GM12874 (cell line): ENCODE results near the gene FOSL1.

Experiments used
- TF ChIP-seq, protein P1 (sequence below): IDR thresholded peaks from 2 replicates; pipeline ENCODE4 v1.5.1; 2011; ENCODE audit warnings: low read depth, mild to moderate bottlenecking, control low read depth, low read length, moderate library complexity; ENCODE audit not compliant: insufficient read depth

Gene FOSL1

DNA sequence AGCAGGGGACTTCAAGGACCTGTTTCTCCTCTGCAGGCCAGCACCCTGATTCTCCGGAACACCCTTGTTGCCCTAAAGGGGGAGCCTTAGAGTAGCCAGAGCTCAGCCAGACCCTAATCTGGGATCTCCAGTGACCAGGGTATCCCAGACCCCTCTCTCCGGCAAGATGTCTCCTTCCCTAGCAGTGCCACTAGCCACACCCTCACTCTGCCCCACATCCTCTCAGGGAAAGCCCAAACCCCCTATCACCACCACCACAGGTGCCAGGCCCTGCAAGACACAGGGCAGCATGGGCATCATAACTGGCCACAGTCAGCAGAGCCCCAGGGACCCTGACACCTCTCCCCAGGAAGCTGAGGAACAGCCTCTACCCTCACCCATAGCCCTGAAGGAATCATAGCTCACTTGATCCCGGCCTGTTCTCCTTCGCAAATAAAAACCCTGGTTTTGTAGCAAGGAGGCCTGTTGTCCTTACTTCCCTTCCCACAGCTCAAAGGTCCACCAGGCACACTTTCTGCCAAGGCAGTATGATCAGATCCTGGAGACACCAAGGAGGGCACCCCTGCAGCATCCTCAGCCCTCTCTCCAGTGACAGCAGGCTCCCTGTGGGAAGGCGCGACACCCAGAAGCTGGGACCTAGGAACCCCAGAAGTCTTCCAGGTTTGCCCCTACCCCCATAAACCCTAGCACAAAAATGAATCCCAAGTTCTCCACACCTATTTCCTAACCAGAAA lies 46.8 kb downstream of the FOSL1 start:
- TF ChIP-seq, protein P1, sequence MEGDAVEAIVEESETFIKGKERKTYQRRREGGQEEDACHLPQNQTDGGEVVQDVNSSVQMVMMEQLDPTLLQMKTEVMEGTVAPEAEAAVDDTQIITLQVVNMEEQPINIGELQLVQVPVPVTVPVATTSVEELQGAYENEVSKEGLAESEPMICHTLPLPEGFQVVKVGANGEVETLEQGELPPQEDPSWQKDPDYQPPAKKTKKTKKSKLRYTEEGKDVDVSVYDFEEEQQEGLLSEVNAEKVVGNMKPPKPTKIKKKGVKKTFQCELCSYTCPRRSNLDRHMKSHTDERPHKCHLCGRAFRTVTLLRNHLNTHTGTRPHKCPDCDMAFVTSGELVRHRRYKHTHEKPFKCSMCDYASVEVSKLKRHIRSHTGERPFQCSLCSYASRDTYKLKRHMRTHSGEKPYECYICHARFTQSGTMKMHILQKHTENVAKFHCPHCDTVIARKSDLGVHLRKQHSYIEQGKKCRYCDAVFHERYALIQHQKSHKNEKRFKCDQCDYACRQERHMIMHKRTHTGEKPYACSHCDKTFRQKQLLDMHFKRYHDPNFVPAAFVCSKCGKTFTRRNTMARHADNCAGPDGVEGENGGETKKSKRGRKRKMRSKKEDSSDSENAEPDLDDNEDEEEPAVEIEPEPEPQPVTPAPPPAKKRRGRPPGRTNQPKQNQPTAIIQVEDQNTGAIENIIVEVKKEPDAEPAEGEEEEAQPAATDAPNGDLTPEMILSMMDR: 0 out of 2 replicates have a peak, but pooled peaks have one; percentile 16

DNA sequence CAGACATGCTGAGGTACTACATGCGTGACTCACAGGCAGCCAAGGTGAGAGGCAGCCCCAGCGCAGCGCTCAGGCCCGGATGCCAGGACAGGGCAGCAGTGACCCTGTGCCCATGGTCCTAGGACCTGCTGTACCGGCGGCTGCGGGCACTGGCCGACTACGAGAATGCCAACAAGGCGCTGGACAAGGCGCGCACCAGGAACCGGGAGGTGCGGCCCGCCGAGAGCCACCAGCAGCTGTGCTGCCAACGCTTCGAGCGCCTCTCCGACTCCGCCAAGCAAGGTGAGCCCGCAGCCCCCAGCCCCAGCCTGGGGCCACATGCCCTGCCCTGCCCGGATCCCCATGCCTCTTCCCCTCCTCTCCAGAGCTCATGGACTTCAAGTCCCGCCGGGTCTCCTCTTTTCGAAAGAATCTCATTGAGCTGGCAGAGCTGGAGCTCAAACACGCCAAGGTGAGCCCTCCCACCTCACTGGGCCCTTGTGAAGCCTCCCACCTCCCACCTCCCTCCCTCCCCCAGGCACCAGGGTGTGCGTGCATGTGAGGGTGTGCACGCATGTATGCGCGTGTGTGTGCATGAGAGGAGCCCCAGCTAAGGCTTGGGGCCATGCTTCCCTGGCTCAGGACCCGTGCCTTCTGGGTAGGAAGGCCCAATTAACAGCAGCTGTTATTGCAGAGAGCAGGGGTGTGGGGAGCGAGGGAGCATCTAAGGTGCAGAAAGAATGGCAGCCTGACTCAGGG lies 47.5 kb downstream of the FOSL1 start:
- TF ChIP-seq, protein P1: no peak

DNA sequence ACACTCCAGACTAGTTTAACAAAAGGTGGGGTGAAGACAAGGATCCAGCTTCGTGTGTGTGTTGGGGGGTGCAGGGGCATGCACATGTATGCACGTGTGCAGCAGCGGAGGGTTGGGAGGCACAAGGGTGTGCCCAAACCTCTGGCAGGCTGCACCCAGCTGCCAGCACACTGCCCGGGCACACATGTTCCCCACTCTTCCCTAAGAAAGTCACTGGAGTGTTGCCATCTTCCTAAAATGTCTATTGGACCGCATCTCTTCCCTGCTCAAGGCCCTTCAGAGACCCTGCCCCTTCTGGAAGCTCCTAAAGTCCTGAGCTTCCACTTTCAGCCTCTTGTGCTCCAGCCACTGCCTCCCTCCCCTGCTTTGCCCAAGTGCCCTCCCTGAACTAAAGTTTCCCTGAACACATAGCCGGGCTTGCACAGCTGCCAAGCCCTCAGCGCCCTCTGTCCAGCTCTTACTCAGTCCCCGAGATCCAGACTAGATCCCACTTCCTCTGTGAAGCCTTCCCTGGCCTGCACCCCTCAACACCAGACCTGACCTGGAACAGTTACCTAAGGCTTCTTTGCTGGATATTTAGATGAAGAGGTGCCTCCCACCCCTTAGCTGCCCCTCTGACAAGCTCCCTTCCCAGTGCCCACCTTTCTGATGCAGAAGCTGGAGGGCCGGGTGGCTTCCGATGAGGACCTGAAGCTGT lies 48.2 kb downstream of the FOSL1 start:
- TF ChIP-seq, protein P1: no peak

DNA sequence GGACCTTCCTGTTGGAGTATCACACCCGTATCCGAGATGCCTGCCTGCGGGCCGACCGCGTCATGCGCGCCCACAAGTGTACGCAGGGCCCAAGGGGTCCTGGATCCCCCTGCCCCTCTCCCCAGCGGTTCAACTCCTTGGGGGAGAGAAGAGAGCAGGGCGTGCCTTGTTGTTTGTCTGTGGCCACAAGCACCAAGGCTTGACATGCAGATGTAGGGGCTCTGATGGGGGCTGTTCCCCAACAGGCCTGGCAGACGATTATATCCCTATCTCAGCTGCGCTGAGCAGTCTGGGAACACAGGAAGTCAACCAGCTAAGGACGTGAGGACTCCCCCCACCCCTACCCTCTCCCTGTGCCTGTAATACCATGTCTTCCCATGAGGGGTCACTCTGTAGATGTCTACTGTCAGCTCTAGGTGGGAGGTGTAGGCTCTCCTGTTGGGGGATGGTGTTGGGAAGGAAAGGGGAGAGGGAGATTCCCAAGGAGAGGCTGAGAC lies 49.1 kb downstream of the FOSL1 start:
- TF ChIP-seq, protein P1: peak; percentile 62

DNA sequence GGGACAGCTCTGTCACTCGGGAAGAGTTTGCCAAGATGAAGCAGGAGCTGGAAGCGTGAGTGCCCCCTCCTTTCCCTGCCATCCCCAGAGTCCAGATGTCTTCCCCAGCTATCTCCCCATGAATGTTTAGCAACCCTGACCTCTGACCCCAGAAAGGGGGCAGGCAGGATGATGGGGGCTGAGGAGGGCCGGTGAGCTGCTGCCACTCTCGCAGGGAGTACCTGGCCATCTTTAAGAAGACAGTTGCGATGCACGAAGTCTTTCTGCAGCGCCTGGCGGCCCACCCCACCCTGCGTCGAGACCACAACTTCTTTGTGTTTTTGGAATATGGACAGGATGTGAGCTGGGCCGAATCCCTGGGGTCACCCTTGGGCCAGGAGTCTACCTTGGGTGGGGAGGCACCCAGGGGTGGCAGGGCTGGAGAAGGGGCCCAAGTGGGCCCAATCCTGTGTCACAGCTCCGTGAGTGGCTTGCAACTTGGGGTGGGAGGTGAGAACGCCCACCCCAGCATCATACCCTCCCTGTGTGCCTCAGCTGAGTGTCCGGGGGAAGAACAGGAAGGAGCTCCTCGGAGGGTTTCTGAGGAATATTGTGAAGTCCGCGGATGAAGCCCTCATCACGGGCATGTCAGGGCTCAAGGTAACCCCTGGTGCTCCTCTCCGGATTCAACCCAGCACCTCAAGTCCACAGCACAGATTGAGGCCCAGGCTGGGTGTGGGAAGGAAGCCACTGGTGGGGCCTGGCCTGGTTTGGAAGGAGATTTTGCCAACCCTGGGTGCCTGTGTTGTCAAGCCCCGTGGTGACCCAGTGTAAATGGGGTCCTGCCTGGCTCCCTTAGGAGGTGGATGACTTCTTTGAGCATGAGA lies 49.7 kb downstream of the FOSL1 start:
- TF ChIP-seq, protein P1: no peak

DNA sequence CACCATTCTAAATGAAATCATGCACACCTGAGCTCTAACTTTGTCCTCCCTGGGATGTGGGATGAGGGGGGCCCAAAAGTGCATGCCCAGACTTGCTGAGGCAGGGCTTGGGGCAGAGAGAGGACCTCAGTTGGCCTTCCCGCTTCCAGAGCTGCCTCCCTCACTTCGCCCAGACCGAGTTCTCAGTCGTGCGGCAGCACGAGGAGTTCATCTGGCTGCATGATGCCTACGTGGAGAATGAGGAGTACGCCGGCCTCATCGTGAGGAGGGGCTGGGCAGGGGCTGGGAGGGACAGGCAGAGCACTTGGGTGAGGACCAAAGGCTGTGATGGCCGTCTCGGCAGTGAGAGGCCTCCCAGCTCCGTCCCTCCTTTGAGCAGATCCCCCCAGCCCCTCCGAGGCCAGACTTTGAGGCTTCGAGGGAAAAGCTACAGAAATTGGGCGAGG lies 50.4 kb downstream of the FOSL1 start:
- TF ChIP-seq, protein P1: no peak
